ENCODE results near the gene OR8B12. TPM values are rescaled to one million over a fixed set of nuclear protein-coding genes. Genes with fewer than 3 reads are reported as not detected.
"Not testable (repeated sequence)": the region's sequence is repeated elsewhere in the genome, so short reads cannot be mapped to it uniquely, and the experiment has no call there.

The OR8B12 gene
- total RNA-seq, 4 donors from 2014 or later: not detected

- WGBS, 2 donors (ENCODE audit: low coverage in 1 of 2): 61 to 76% methylated on average over 3 of the region's 3 CpGs
- intact Hi-C loops (cut with DNase I; ENCODE audit: low total_unique reads): no loop called here
- no peaks in the 10 kb centered on the region for H3K27me3 ChIP-seq
- H3K4me3 ChIP-seq: no peak overlapping the region
- H3K9me3 ChIP-seq: no peaks in the 10 kb centered on the region
- TF ChIP-seq POLR2A (IDR thresholded peaks at IDR 0.05): no peak
- in situ Hi-C loops (cut with MboI; ENCODE audit: low pct_ligation_motif_present in 1 of 4, low pct_unique_long_range_greater_than_20kb in 1 of 4, low sequenced_read_pairs in 3 of 4): no loop called here
- no peaks in the 10 kb centered on the region for H3K4me1 ChIP-seq
- no peak for DNase-seq
- H3K36me3 ChIP-seq: no peaks in the 10 kb centered on the region
- no peak overlapping the region for H3K27ac ChIP-seq
These were observed 24.4 kb downstream of the OR8B12 start for GRCh38 chr11:124518989-124519451.

GRCh38 chr11:124517314-124517713 is 26.1 kb downstream of the OR8B12 start:
- no peak overlapping the region for H3K27ac ChIP-seq
- H3K4me3 ChIP-seq: no peak overlapping the region
- H3K36me3 ChIP-seq: no peaks in the 10 kb centered on the region
- no peaks in the 10 kb centered on the region for H3K4me1 ChIP-seq
- no peaks in the 10 kb centered on the region for H3K27me3 ChIP-seq
- 80 to 84% methylated on average over 7 to 12 of the region's 12 CpGs for WGBS, 2 donors (ENCODE audit: low coverage in 1 of 2)
- intact Hi-C loops (cut with DNase I; ENCODE audit: low total_unique reads): no loop called here
- H3K9me3 ChIP-seq: no peaks in the 10 kb centered on the region
- TF ChIP-seq EP300 (IDR thresholded peaks at IDR 0.05; ENCODE audit: low read depth) (no peak), POLR2A (IDR thresholded peaks at IDR 0.05) (no peak), POLR2AphosphoS5 (IDR thresholded peaks at IDR 0.05) (no peak), CTCF (IDR thresholded peaks at IDR 0.05) (no peak)
- no peak for DNase-seq
- in situ Hi-C loops (cut with MboI; ENCODE audit: low pct_ligation_motif_present in 1 of 4, low pct_unique_long_range_greater_than_20kb in 1 of 4, low sequenced_read_pairs in 3 of 4): no loop called here

- H3K27me3 ChIP-seq; intact Hi-C loops (cut with DNase I; ENCODE audit: low total_unique reads); H3K4me3 ChIP-seq; DNase-seq; H3K27ac ChIP-seq; in situ Hi-C loops (cut with MboI; ENCODE audit: low pct_ligation_motif_present in 1 of 4, low pct_unique_long_range_greater_than_20kb in 1 of 4, low sequenced_read_pairs in 3 of 4); H3K4me1 ChIP-seq; H3K9me3 ChIP-seq; H3K36me3 ChIP-seq: not testable (repeated sequence)
- WGBS, 2 donors (ENCODE audit: low coverage in 1 of 2): 91 to 100% methylated on average over 2 to 4 of the region's 4 CpGs
These were observed 28.8 kb downstream of the OR8B12 start for GRCh38 chr11:124514675-124515074.

GRCh38 chr11:124514131-124514530 is 29.3 kb downstream of the OR8B12 start:
- Histone ChIP-seq H3K27me3 (no peaks in the 10 kb centered on the region), H3K36me3 (no peaks in the 10 kb centered on the region), H3K9me3 (no peaks in the 10 kb centered on the region), H3K4me1 (no peaks in the 10 kb centered on the region), H3K4me3 (no peak overlapping the region), H3K27ac (no peak overlapping the region)
- TF ChIP-seq CTCF (IDR thresholded peaks at IDR 0.05) (no peak), EP300 (IDR thresholded peaks at IDR 0.05; ENCODE audit: low read depth) (no peak), POLR2AphosphoS5 (IDR thresholded peaks at IDR 0.05) (no peak), POLR2A (IDR thresholded peaks at IDR 0.05) (no peak)
- no peak for DNase-seq
- in situ Hi-C loops (cut with MboI; ENCODE audit: low pct_ligation_motif_present in 1 of 4, low pct_unique_long_range_greater_than_20kb in 1 of 4, low sequenced_read_pairs in 3 of 4) (no loop called here), intact Hi-C loops (cut with DNase I; ENCODE audit: low total_unique reads) (no loop called here)
- 73 to 90% methylated on average over 2 to 3 of the region's 3 CpGs for WGBS, 2 donors (ENCODE audit: low coverage in 1 of 2)

- Histone ChIP-seq H3K4me1 (no peaks in the 10 kb centered on the region), H3K36me3 (no peaks in the 10 kb centered on the region), H3K4me3 (no peak overlapping the region), H3K9me3 (no peaks in the 10 kb centered on the region), H3K27me3 (no peaks in the 10 kb centered on the region), H3K27ac (no peak overlapping the region)
- no peak for TF ChIP-seq POLR2AphosphoS5 (IDR thresholded peaks at IDR 0.05)
- no peak for TF ChIP-seq POLR2A (IDR thresholded peaks at IDR 0.05)
- no peak for TF ChIP-seq EP300 (IDR thresholded peaks at IDR 0.05; ENCODE audit: low read depth)
- TF ChIP-seq CTCF (IDR thresholded peaks at IDR 0.05): no peak
- in situ Hi-C loops (cut with MboI; ENCODE audit: low pct_ligation_motif_present in 1 of 4, low pct_unique_long_range_greater_than_20kb in 1 of 4, low sequenced_read_pairs in 3 of 4) (no loop called here), intact Hi-C loops (cut with DNase I; ENCODE audit: low total_unique reads) (no loop called here)
- DNase-seq: no peak
These were observed 31.7 kb downstream of the OR8B12 start for GRCh38 chr11:124511745-124512144.
